COLO668 (cell line): Measurements from ENCODE around the gene OSBPL5.

Source experiments
- DNase-seq: peaks from one replicate; lab custom pipeline; 2025; ENCODE audit not compliant: unreplicated experiment; lab: John Stamatoyannopoulos, UW

The OSBPL5 gene

DNA sequence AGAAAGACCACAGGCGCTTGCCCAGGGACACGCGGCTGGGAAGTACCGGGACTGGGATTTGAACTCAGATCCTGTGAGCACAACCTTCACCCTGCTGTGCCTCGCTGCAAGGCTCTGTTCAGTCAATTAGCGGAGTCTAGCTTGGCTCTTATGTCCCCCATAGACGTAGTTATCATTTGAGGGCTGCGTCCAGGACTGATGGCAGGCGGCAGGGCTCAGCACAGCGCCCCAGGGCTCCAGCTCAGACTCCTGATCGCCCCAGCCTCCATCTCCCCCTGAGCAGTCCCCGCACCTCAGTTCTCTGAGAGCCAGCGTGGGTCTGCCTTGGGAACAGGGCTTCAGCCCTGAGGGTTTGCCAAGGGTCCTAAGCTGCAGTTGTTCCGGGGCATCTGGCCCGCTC, 33.7 kb upstream of the OSBPL5 start:
- DNase-seq, result no peak

DNA sequence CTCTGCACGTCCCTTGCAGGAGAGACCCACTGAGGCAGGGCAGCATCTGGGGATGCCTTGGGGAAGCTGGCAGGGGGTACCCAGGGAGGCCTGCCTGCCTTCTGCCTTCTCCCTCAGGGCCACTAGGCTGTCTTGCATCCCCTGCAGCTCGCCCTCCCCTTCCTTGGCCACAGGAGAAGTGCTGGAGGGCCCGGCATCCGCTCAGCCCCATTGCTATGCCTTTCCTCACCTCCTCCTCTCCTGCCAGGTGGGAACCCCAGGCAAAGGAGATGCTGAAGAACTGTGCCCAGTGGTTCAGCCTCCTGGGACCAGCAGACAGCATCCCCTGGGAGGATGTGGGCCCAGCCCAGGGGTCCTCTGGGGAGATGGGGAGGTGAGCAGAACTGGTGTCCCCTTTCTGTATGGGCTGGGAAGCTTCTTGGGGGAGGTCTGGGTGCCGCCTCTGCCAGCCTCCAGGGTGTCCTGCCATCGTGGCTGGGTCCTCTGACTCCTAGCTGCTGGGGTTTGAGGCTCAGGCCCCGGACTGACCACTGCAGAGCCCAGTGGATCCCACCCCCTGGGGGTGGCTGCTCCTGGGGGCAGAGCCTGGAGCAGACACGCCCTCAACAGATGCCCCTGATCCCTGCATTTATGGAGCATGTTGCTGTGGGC, 32.9 kb upstream of the OSBPL5 start:
- DNase-seq, result no peak

GRCh38 chr11:3197044-3197695, 32.1 kb upstream of the OSBPL5 start:
- no peak for DNase-seq

DNA sequence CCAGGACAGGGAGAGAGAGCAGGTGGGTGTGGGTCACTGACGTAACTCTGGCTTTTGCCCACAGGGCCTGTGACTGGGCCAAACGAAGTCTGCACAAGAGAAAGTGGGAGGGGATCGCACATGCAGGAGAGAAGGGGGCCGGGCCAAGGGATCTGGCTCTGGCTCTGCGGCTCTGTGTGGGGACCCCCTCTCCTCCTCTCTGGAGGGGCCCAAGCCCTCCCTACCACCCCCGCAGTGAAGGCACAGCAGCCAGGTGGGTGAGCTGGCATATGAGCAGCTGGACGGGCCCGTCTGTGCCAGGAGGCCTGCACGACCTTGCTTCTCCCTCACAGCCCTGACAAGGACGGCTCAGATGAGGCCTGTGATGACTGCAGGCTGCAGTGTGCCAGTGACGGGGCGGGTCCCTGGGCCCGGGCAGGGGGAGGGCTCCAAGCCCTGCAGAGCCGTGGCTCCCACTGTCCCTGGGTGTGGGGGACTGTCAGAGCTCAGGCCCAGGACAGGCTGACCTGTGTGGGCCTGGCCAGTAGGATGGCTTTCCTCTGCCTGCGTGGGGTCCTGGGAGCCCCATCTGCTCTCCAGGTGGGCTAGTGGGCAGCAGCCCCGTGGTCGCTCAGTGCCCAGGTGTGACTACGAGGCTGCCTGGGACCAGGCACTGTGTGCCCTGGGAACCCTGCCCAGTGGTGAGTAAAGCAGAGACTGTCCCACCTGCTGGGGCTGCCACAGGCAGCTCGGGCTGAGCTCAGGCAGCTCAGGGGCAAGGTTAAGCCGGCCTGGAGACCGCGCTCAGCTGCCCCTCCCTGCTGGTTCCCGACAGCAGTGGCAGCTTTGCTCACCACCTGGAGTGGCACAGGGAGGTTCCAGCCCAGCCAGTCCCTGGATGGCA, 31.3 kb upstream of the OSBPL5 start:
- DNase-seq, result no peak

DNA sequence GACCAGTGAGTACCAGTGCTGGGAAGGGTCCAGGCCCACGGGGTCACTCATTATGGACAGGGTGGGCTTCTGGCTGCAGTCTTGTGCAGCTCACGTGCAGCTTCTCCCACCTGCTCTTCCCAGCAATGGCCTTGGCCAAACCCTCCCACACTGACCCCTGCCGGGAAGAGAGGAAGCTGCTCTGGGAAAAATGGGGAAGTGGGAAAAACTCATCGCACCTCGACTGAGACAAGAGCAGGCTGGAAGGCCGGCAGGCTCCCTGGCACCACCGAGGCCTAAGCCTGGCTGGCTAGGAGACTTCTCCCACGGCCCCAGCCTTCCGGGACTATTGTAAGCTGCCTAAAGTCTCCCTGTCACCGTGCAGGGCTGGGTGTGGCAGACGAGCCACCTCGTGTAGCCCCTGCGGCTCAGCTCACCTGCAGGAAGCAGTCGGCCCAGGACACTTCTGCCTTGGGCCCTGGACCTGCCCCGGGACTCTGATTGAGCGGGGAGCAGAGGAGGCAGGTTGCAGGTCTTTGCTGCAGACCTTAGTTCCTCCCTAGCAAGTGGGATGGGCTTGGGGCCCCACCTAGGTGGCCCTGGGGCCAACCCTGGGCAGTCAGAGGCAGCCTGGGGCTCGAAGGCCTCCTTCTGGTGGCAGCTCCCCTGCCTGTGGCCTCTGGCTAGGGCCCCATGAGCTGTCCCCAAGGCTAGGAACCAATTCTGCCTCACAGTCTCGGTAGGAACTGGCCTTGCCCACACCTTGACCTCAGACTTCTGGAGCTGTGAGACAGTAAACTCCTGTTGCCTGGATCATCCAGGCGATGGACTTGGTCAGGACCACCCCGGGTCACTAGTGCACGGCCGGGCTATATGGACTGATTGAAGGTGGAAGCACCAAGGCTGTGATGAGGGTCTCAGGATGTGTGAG, 30.4 kb upstream of the OSBPL5 start:
- DNase-seq, result peak; percentile 12

- DNase-seq, result no peak
Observed at GRCh38 chr11:3194016-3194816, 29.1 kb upstream of the OSBPL5 start.

DNA sequence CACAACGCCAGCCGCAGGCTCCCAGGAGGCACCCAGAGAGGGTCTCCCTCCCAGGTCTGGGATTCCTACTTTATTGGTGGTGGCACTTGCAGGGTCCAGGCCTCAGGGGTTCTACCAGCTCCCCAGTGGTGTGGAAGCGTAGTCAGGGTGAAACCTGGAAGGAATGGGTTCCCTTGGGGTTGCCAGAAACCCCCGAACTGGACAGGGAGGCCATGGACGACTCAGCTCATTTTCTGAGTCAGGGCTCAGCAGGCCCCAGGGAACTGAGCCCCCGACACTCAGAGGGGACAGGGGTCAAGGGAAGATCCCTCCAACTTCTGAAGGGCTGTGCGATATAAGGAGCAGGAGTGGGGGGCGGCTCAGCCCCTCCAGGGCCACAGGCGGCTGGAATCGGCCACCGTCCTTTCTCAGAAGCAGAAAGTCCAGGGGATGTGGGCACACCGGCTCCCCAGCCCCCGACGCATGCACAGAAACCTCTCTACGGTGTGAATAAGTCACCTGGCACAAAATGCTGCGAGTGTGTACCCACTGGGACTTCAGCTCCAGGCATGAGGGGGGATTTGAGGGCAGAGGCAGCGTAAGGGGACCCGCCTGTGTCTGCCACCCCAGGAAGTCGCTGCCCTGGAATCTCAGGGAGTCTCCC, 28.4 kb upstream of the OSBPL5 start:
- DNase-seq, result no peak

- no peak for DNase-seq
Observed at GRCh38 chr11:3192511-3193372, 27.6 kb upstream of the OSBPL5 start.

DNA sequence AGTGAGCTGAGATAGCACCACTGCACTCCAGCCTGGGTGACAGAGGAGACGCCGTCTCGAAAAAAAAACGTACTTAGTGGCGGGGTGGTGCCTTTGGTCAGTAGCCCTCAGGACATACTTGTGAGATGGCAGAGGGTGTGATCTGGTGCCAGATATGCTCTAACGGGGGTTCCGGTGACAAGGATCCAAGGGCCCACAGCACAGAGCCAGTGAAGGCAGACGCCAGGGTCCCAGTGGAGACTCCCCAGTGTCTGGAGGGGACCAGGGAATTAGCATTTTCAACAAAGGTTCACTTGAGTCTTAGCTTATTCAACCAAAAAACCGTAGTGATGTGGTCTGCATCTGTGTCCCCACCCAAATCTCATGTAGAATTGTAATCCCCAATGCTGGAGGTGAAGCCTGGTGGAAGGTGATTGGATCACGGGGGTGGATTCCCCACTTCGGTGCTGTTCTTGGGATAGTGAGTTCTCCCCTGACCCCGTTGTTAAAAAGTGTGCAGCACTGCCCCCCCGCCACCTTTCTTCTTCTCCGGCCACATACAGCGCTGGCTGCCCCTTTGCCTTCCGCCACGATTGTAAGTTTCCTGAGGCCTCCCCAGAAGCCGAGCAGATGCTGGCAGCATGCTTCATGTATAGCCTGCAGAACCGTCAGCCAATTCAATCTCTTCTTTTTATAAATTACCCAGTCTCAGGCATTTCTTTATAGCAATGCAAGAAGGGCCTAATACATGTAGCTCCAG, 26.6 kb upstream of the OSBPL5 start:
- no peak for DNase-seq

DNA sequence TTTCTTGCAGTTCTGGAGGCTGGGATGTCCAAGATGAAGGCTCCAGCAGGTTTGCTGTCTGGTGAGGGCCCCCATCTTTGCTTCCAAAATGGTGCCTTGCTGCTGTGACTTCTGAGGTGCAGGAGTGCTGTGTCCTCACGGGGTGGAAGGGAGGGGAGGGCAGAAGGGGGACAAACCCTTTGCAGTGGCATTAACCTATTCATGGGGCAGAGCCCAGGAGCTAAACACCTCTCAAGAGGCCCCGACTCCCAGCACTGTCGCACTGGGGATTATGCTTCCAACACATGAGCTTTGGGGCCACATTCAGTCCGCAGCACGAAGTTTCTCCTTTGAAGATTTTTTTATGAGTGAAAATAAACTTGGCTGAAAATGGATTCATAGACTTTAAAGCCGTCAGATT, 25.5 kb upstream of the OSBPL5 start:
- no peak for DNase-seq

GRCh38 chr11:3189886-3190583, 24.9 kb upstream of the OSBPL5 start:
- no peak for DNase-seq

- DNase-seq, result no peak
Observed at GRCh38 chr11:3189196-3189843, 24.2 kb upstream of the OSBPL5 start.

DNA sequence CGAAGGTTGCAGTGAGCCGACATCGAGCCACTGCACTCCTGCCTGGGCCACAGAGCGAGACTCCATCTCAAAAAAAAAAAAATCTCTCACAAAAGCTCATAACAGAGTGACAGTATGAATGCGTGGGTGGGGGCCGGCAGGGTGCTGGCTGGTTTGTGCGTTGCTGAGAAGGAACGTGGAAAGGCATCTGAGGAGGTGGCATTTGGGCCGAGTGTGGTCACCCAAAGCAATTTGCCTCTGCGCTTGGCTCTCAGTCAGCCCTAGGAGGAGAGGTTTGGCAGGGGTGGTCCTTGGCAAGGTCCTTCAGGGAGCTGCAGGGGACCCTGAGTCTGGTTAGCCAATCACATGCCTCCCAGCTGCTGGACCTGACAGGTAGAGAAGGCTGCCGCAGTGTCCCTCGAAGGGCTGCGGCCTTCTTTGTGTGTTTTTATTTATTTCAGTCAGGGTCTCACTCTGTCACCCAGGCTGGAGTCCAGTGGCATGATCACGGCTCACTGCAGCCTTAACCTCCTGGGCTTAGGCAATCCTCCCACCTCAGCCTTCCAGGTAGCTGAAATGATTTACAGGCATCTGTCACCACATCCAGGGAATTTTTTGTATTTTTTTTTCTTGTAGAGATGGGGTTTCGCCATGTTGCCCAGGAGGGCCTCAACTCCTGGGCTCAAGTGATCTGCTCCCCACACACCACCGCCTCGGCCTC, 23.5 kb upstream of the OSBPL5 start:
- DNase-seq, result no peak

DNA sequence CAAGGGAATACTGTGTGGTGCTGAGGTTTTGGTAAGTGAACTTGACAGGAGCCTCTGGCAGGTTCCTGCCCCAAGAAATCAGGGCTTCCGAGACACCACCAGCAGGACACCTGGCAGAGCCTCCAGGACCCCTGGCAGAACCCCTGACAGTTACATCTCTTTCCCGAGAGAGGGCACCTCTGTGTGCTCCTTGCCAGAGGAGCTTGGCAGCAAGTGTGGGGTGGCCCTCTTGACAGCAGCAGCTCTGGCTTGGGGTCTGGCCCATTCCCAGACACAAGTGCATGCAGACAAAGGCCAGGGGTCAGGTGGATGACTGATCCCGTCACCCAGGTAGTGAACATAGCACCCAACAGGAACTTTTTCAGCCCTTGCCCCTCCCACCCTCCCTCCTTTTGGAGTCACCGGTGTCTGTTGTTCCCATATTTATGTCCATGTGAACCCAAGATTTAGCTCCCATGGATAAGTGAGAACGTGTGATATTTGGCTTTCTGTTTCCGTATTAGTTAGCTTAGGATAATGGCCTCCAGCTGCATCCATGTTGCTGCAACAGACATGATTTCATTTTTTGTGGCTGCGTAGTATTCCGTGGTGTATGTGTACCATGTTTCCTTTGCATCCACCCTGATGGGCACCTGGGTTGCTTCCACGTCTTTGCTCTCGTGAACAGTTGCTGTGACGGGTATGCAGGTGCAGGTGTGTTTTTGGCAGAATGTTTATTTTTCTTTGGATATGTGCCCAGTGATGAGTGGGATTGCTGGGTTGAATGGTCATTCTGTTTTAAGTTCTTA, 21.2 kb upstream of the OSBPL5 start:
- no peak for DNase-seq

GRCh38 chr11:3184732-3185347, 19.7 kb upstream of the OSBPL5 start:
- no peak for DNase-seq
